GM11168 (cell line): Measurements from ENCODE around the gene RCE1.

Experiments
- in situ Hi-C: fragments of 300-500 bp; cut with MboI; formaldehyde crosslinking; loops from one replicate; pipeline ENCODE4 v1.12.0; 2022; ENCODE audit warnings: low sequenced_read_pairs; ENCODE audit not compliant: unreplicated experiment

The RCE1 gene

GRCh38 chr11:66843776-66844495 is 695 bp downstream of the RCE1 start:
- in situ Hi-C loops: no loop called here

GRCh38 chr11:66844496-66845142 is 1.4 kb downstream of the RCE1 start:
- in situ Hi-C loops: no loop called here

GRCh38 chr11:66845143-66845875 is 2.1 kb downstream of the RCE1 start:
- in situ Hi-C loops: no loop called here

GRCh38 chr11:66845876-66846212 is 2.6 kb downstream of the RCE1 start:
- in situ Hi-C loops: no loop called here

- in situ Hi-C loops: no loop called here
Observed at GRCh38 chr11:66846671-66847091, 3.4 kb downstream of the RCE1 start.

- in situ Hi-C loops: no loop called here
Observed at GRCh38 chr11:66847461-66848232, 4.4 kb downstream of the RCE1 start.

GRCh38 chr11:66848671-66849500 is 5.6 kb downstream of the RCE1 start:
- in situ Hi-C loops: no loop called here

GRCh38 chr11:66849501-66850234 is 6.4 kb downstream of the RCE1 start:
- in situ Hi-C loops: no loop called here

- in situ Hi-C loops: no loop called here
Observed at GRCh38 chr11:66850235-66850587, 7.0 kb downstream of the RCE1 start.

GRCh38 chr11:66850588-66851238 is 7.5 kb downstream of the RCE1 start:
- in situ Hi-C loops: no loop called here

- in situ Hi-C loops: no loop called here
Observed at GRCh38 chr11:66851239-66851596, 8.0 kb downstream of the RCE1 start.

GRCh38 chr11:66851698-66852465 is 8.6 kb downstream of the RCE1 start:
- in situ Hi-C loops: no loop called here

- in situ Hi-C loops: no loop called here
Observed at GRCh38 chr11:66852466-66853241, 9.4 kb downstream of the RCE1 start.

GRCh38 chr11:66853242-66854229 is 10.3 kb downstream of the RCE1 start:
- in situ Hi-C loops: no loop called here

- in situ Hi-C loops: no loop called here
Observed at GRCh38 chr11:66854231-66854661, 11.0 kb downstream of the RCE1 start.

- in situ Hi-C loops: no loop called here
Observed at GRCh38 chr11:66854729-66855211, 11.5 kb downstream of the RCE1 start.
